Adrenal gland (tissue), 5 donors: ENCODE measurements around the gene SYDE1.

Experiments used
- CTCF ChIP-seq, 6 experiments: fragments of 450-650 bp in 4 of 6; fragments of 200-600 bp in 2 of 6; sonication (generic) in 1 of 6; IDR thresholded peaks; 1 replicate in 5 of 6; 2 replicates in 1 of 6; pipeline versions ENCODE4 v1.5.1 to v1.8.0; 2016 to 2021; ENCODE audit warnings: antibody characterized with exemption in 6 of 6, mild to moderate bottlenecking in 2 of 6, moderate library complexity in 1 of 6
- POLR2A ChIP-seq, 2 donors: fragments of 450-650 bp; IDR thresholded peaks; one replicate each; pipeline ENCODE4 v1.6.1; 2017; ENCODE audit warnings: antibody characterized with exemption in 2 of 2, mild to moderate bottlenecking in 2 of 2, moderate library complexity in 1 of 2
- donor health status: DM: no; HTN: no; CAD: no.

GRCh38 chr19:15108845-15109767 lies 1.9 kb downstream of the SYDE1 start:
- TF ChIP-seq CTCF (IDR thresholded peaks at IDR 0.05) (no peak), POLR2A (IDR thresholded peaks at IDR 0.05) (no peak)
